HT1080 (cell line): Measurements from ENCODE around the gene RPL13. TPM values are rescaled to one million over a fixed set of nuclear protein-coding genes. Genes with fewer than 3 reads are reported as not detected.

Experiments used
- small RNA-seq: library from RNA; depleted of rRNA; stranded (forward); fragments of <200 nt; gene quantifications from one replicate; pipeline ENCODE3, GENCODE V24; 2014
- total RNA-seq: library from RNA; depleted of rRNA; stranded (reverse); fragments of >200 nt; shearing (Covaris generic); gene quantifications from 2 replicates; pipeline ENCODE4 v1.2.3, GENCODE V29; 2014; rRNA removed

Gene RPL13
- total RNA-seq, 1 experiment from 2014 or later, result 4,778 TPM

Small RNAs within 50 kb of the gene (small RNA-seq; reads per million reads assigned to genes)
- gene SNORD68, result not detected

Other genes starting within 250 kb of the RPL13 start
- gene ANKRD11, start 70.1 kb upstream of the RPL13 start, total RNA-seq, result 62.6 and 79.1 TPM in 2 replicates
- 98.5 and 101 TPM in 2 replicates for gene SPG7, start 52.3 kb upstream of the RPL13 start, total RNA-seq
- gene CPNE7, start 15.1 kb downstream of the RPL13 start, total RNA-seq, result 0.87 TPM in 1 of 2 replicates, not detected in the other
- not detected in 2 replicates for gene DPEP1, start 53.0 kb downstream of the RPL13 start, total RNA-seq
- gene CHMP1A, start 97.0 kb downstream of the RPL13 start, total RNA-seq, result 107 and 120 TPM in 2 replicates
- gene SPATA33, start 97.2 kb downstream of the RPL13 start, total RNA-seq, result 5.4 and 5.6 TPM in 2 replicates
- gene CDK10, start 126.0 kb downstream of the RPL13 start, total RNA-seq, result 39.2 and 44.5 TPM in 2 replicates
- 14.4 and 15.1 TPM in 2 replicates for gene SPATA2L, start 141.0 kb downstream of the RPL13 start, total RNA-seq
- 13.4 and 16.0 TPM in 2 replicates for gene VPS9D1, start 160.2 kb downstream of the RPL13 start, total RNA-seq
- gene ZNF276, start 160.9 kb downstream of the RPL13 start, total RNA-seq, result 14.8 and 17.6 TPM in 2 replicates